CD14-positive monocyte (primary cell): ENCODE data around the gene CAPSL. TPM values are rescaled to one million over a fixed set of nuclear protein-coding genes. Genes with fewer than 3 reads are reported as not detected.

Experiments used
- DNase-seq, 3 donors: peaks; one replicate each; pipeline ENCODE4 v3.0.0-alpha.2; 2011 to 2022
- H2AFZ ChIP-seq: 2 replicates; pipeline ENCODE4 v1.6.0; 2012; ENCODE audit warnings: mild to moderate bottlenecking, low read depth, low read length, inconsistent platforms; ENCODE audit not compliant: insufficient read depth, poor library complexity, severe bottlenecking
- H3K27ac ChIP-seq, 2 donors: 1 replicate in 1 of 2; 2 replicates in 1 of 2; pipeline ENCODE4 v1.5.1; 2012 to 2013; ENCODE audit warnings: low read length in 2 of 2, control low read depth in 1 of 2, inconsistent platforms in 1 of 2, low read depth in 1 of 2, mild to moderate bottlenecking in 1 of 2
- H3K27me3 ChIP-seq, 2 donors: one replicate each; pipeline versions ENCODE4 v1.6.0 to v1.6.1; 2011 to 2013; ENCODE audit warnings: low read length in 2 of 2; ENCODE audit not compliant: control insufficient read depth in 2 of 2, insufficient read depth in 2 of 2
- H3K36me3 ChIP-seq, 2 donors: replicated peaks in 1 of 2; 1 replicate in 1 of 2; 2 replicates in 1 of 2; pipeline versions ENCODE4 v1.5.1 to v1.6.1; 2012 to 2013; ENCODE audit warnings: low read length in 2 of 2, control low read depth in 1 of 2, inconsistent platforms in 1 of 2, mild to moderate bottlenecking in 1 of 2; ENCODE audit not compliant: insufficient read depth in 2 of 2, control insufficient read depth in 1 of 2
- H3K4me1 ChIP-seq, 2 donors: 1 replicate in 1 of 2; 2 replicates in 1 of 2; pipeline versions ENCODE4 v1.5.1 to v1.6.1; 2012 to 2013; ENCODE audit warnings: low read length in 2 of 2, control low read depth in 1 of 2, inconsistent platforms in 1 of 2, mild to moderate bottlenecking in 1 of 2, moderate library complexity in 1 of 2; ENCODE audit not compliant: insufficient read depth in 2 of 2, control insufficient read depth in 1 of 2
- H3K4me2 ChIP-seq: replicated peaks from 2 replicates; pipeline ENCODE3; 2012; ENCODE audit warnings: low read length, moderate library complexity, mild to moderate bottlenecking; ENCODE audit not compliant: poor library complexity, severe bottlenecking; ENCODE audit errors: extremely low read depth
- H3K4me3 ChIP-seq, 3 experiments: fragments of 200-600 bp in 1 of 3; sonication (generic) in 1 of 3; replicated peaks in 1 of 3; 1 replicate in 2 of 3; 2 replicates in 1 of 3; pipeline ENCODE4 v1.5.1; 2011 to 2013; ENCODE audit warnings: low read length in 3 of 3, mild to moderate bottlenecking in 3 of 3, control low read depth in 2 of 3, low read depth in 2 of 3, inconsistent platforms in 1 of 3, moderate library complexity in 1 of 3
- H3K79me2 ChIP-seq: 2 replicates; pipeline ENCODE4 v1.6.0; 2012; ENCODE audit warnings: mild to moderate bottlenecking, control low read depth, inconsistent platforms, low read length, moderate library complexity; ENCODE audit not compliant: insufficient read depth
- H3K9ac ChIP-seq: 2 replicates; pipeline ENCODE4 v1.6.0; 2017; ENCODE audit warnings: low read length, mild to moderate bottlenecking; ENCODE audit not compliant: insufficient read depth, poor library complexity, severe bottlenecking
- H3K9me3 ChIP-seq, 2 donors: replicated peaks in 1 of 2; 1 replicate in 1 of 2; 2 replicates in 1 of 2; pipeline versions ENCODE4 v1.5.1 to v1.6.1; 2012 to 2013; ENCODE audit warnings: low read length in 2 of 2, control low read depth in 1 of 2; ENCODE audit not compliant: control insufficient read depth in 1 of 2, insufficient read depth in 1 of 2
- H4K20me1 ChIP-seq: 2 replicates; pipeline ENCODE4 v1.6.0; 2012; ENCODE audit warnings: mild to moderate bottlenecking, low read length, control low read depth, moderate library complexity; ENCODE audit not compliant: insufficient read depth
- H3K27ac Mint-ChIP-seq, 7 donors: one replicate each; pipeline ENCODE4 v1.8.0; 2020; ENCODE audit warnings: mild to moderate bottlenecking in 7 of 7, mixed read lengths in 7 of 7, moderate library complexity in 6 of 7, inconsistent platforms in 2 of 7
- H3K27me3 Mint-ChIP-seq, 3 donors: one replicate each; pipeline ENCODE4 v1.8.0; 2021 to 2022; ENCODE audit warnings: low read depth in 3 of 3, mild to moderate bottlenecking in 3 of 3, mixed read lengths in 3 of 3, moderate library complexity in 3 of 3, inconsistent platforms in 1 of 3
- H3K36me3 Mint-ChIP-seq, 2 donors: one replicate each; pipeline ENCODE4 v1.8.0; 2020; ENCODE audit warnings: mixed read lengths in 2 of 2, inconsistent platforms in 1 of 2, mild to moderate bottlenecking in 1 of 2
- H3K4me1 Mint-ChIP-seq: one replicate; pipeline ENCODE4 v1.8.0; 2020; ENCODE audit warnings: mild to moderate bottlenecking, mixed read lengths
- H3K4me3 Mint-ChIP-seq, 2 donors: one replicate each; pipeline ENCODE4 v1.8.0; 2020; ENCODE audit warnings: mild to moderate bottlenecking in 2 of 2, mixed read lengths in 2 of 2, moderate library complexity in 1 of 2
- H3K9me3 Mint-ChIP-seq, 7 donors: one replicate each; pipeline ENCODE4 v1.8.0; 2020 to 2022; ENCODE audit warnings: mixed read lengths in 7 of 7, mild to moderate bottlenecking in 6 of 7, moderate library complexity in 6 of 7, inconsistent platforms in 2 of 7
- CTCF ChIP-seq: fragments of 200-600 bp; IDR thresholded peaks from one replicate; pipeline ENCODE4 v1.8.0; 2022; ENCODE audit warnings: antibody characterized with exemption, mild to moderate bottlenecking
- WGBS: methylation state at CpG from one replicate; pipeline ENCODE4 v1.1.5; 2013; ENCODE audit warnings: missing lambda C conversion rate; ENCODE audit not compliant: insufficient coverage; 5-methylcytosine and 5-hydroxymethylcytosine counted together
- intact Hi-C, 2 donors: fragments of 100-400 bp; cut with micrococcal nuclease; formaldehyde crosslinking; loops; one replicate each; pipeline versions ENCODE4 v1.15.0 to v1.15.1; 2023
- polyA plus RNA-seq, 3 donors: library from polyadenylated mRNA; depleted of rRNA in 1 of 3; unstranded in 2 of 3; stranded (reverse) in 1 of 3; fragments of 300-500 nt in 2 of 3; fragments of >200 nt in 1 of 3; fragmentation: Illumina TruSeq in 2 of 3; gene quantifications; 1 replicate in 2 of 3; 2 replicates in 1 of 3; pipeline ENCODE4 v1.2.3, GENCODE V29; 2012 to 2021

The CAPSL gene
- polyA plus RNA-seq, 3 donors = not detected

GRCh38 chr5:35924950-35925722 lies 13.3 kb downstream of the CAPSL start:
- intact Hi-C loops = loop anchor here (5.0 kb wide), 2 partner anchors 143 to 833 kb away; no protein-coding TSS in a partner anchor
- 2% methylated on average over 19 of the region's 21 CpGs for WGBS
- H3K27me3 Mint-ChIP-seq = peaks cover 5 to 8% (median 6%) of the 10 kb centered on the region in 3 donors
- H3K4me3 ChIP-seq = peak overlapping the region in 2 of 3 experiments; percentile 15 to 72
- H3K4me3 Mint-ChIP-seq = peak overlapping the region; percentile 77 to 88
- H3K27ac ChIP-seq = no peak overlapping the region
- no peaks in the 10 kb centered on the region for H3K36me3 Mint-ChIP-seq
- H3K27ac Mint-ChIP-seq = peak overlapping the region in 2 of 7 donors; percentile 56 to 81
- TF ChIP-seq CTCF = peak; percentile 65
- H2AFZ ChIP-seq = peak overlapping the region; percentile 86
- H4K20me1 ChIP-seq = no peaks in the 10 kb centered on the region
- peaks cover 22% of the 10 kb centered on the region for H3K4me1 Mint-ChIP-seq
- H3K9me3 Mint-ChIP-seq = peaks cover 0 to 2% (median 0%) of the 10 kb centered on the region in 7 donors
- peaks cover 12 to 17% of the 10 kb centered on the region in 2 donors for H3K4me1 ChIP-seq
- no peaks in the 10 kb centered on the region for H3K36me3 ChIP-seq
- no peaks in the 10 kb centered on the region for H3K9me3 ChIP-seq
- DNase-seq = peak; percentile 15 to 39 (median 22)
- H3K27me3 ChIP-seq = no peaks in the 10 kb centered on the region
- H3K4me2 ChIP-seq = peak overlapping the region; percentile 78
- peak overlapping the region; percentile 30 for H3K9ac ChIP-seq
- no peaks in the 10 kb centered on the region for H3K79me2 ChIP-seq

GRCh38 chr5:35924122-35924949 lies 14.1 kb downstream of the CAPSL start:
- Mint-ChIP-seq H3K27me3 (peaks cover 4 to 9% (median 8%) of the 10 kb centered on the region in 3 donors), H3K9me3 (peaks cover 0 to 5% (median 3%) of the 10 kb centered on the region in 7 donors), H3K4me1 (peaks cover 22% of the 10 kb centered on the region), H3K27ac (no peak overlapping the region), H3K4me3 (peak overlapping the region; percentile 77 to 88), H3K36me3 (no peaks in the 10 kb centered on the region)
- Histone ChIP-seq H3K9me3 (no peaks in the 10 kb centered on the region), H2AFZ (peak overlapping the region; percentile 86), H3K27me3 (no peaks in the 10 kb centered on the region), H3K4me3 (peak overlapping the region in 1 of 3 experiments; percentile 72), H3K4me2 (peak overlapping the region; percentile 78), H3K4me1 (peaks cover 12 to 17% of the 10 kb centered on the region in 2 donors), H3K36me3 (no peaks in the 10 kb centered on the region), H3K79me2 (no peaks in the 10 kb centered on the region), H3K27ac (no peak overlapping the region), H4K20me1 (no peaks in the 10 kb centered on the region), H3K9ac (no peak overlapping the region)
- intact Hi-C loops = no loop called here
- no peak for TF ChIP-seq CTCF
- no peak for DNase-seq
- 50% methylated on average over 7 of the region's 10 CpGs for WGBS
